Keratinocyte (primary cell): ENCODE data around the gene UNC13A. TPM values are rescaled to one million over a fixed set of nuclear protein-coding genes. Genes with fewer than 3 reads are reported as not detected.

ENCODE experiments used
- DNase-seq: peaks from one replicate; pipeline ENCODE4 v3.0.0-alpha.2; 2011; ENCODE audit warnings: low read depth, missing footprints, low spot score
- FAIRE-seq: peaks from 2 replicates; lab custom pipeline; 2011; peaks lifted over from hg19 to GRCh38; lab: Jason Lieb, UNC
- H2AFZ ChIP-seq: 2 replicates; pipeline ENCODE4 v1.6.0; 2012; ENCODE audit warnings: low read length, control low read depth, inconsistent platforms; ENCODE audit not compliant: control insufficient read depth
- H3K27ac ChIP-seq: 2 replicates; pipeline ENCODE4 v1.5.1; 2011; ENCODE audit warnings: low read length; ENCODE audit not compliant: control insufficient read depth, insufficient read depth
- H3K27me3 ChIP-seq: 3 replicates; pipeline ENCODE4 v1.6.0; 2011; ENCODE audit warnings: low read length; ENCODE audit not compliant: control insufficient read depth, insufficient read depth; ENCODE audit errors: extremely low read depth
- H3K36me3 ChIP-seq, 2 experiments: 2 replicates in 1 of 2; 3 replicates in 1 of 2; pipeline ENCODE4 v1.5.1; 2011; ENCODE audit warnings: low read length in 2 of 2, mild to moderate bottlenecking in 1 of 2; ENCODE audit not compliant: control insufficient read depth in 2 of 2, insufficient read depth in 2 of 2; ENCODE audit errors: extremely low read depth in 1 of 2
- H3K4me1 ChIP-seq: 3 replicates; pipeline ENCODE4 v1.5.1; 2011; ENCODE audit warnings: low read length; ENCODE audit not compliant: control insufficient read depth, insufficient read depth; ENCODE audit errors: extremely low read depth
- H3K4me2 ChIP-seq: 3 replicates; pipeline ENCODE4 v1.6.0; 2011; ENCODE audit warnings: low read depth, low read length; ENCODE audit not compliant: control insufficient read depth, insufficient read depth; ENCODE audit errors: extremely low read depth
- H3K4me3 ChIP-seq, 3 experiments: fragments of 200-600 bp in 1 of 3; sonication (generic) in 1 of 3; 2 replicates in 2 of 3; 3 replicates in 1 of 3; pipeline ENCODE4 v1.5.1; 2011 to 2016; ENCODE audit warnings: low read length in 3 of 3, mild to moderate bottlenecking in 3 of 3, control low read depth in 2 of 3, inconsistent platforms in 1 of 3, low read depth in 1 of 3, mixed read lengths in 1 of 3, mixed run types in 1 of 3, moderate library complexity in 1 of 3; ENCODE audit not compliant: control insufficient read depth in 2 of 3, insufficient read depth in 2 of 3; ENCODE audit errors: extremely low read depth in 1 of 3
- H3K79me2 ChIP-seq: 2 replicates; pipeline ENCODE4 v1.6.0; 2012; ENCODE audit warnings: low read length; ENCODE audit not compliant: control insufficient read depth, insufficient read depth
- H3K9ac ChIP-seq: 3 replicates; pipeline ENCODE4 v1.6.0; 2011; ENCODE audit warnings: low read length; ENCODE audit not compliant: control insufficient read depth, insufficient read depth; ENCODE audit errors: extremely low read depth
- H3K9me1 ChIP-seq: 3 replicates; pipeline ENCODE4 v1.6.0; 2011; ENCODE audit warnings: low read length; ENCODE audit not compliant: control insufficient read depth, insufficient read depth; ENCODE audit errors: extremely low read depth
- H3K9me3 ChIP-seq: 2 replicates; pipeline ENCODE4 v1.5.1; 2012; ENCODE audit warnings: low read depth, low read length; ENCODE audit not compliant: control insufficient read depth
- H4K20me1 ChIP-seq: 3 replicates; pipeline ENCODE4 v1.6.0; 2011; ENCODE audit warnings: low read length; ENCODE audit not compliant: control insufficient read depth, insufficient read depth; ENCODE audit errors: extremely low read depth
- EZH2 ChIP-seq: IDR thresholded peaks from one replicate; pipeline ENCODE4 v1.6.1; 2012; ENCODE audit warnings: inconsistent platforms, mild to moderate bottlenecking, low read length, moderate library complexity
- dilution Hi-C: fragments of 300-500 bp; cut with MboI; formaldehyde crosslinking; loops from one replicate; pipeline ENCODE4 v1.7.0; 2020; ENCODE audit warnings: low sequenced_read_pairs; ENCODE audit not compliant: extremely low pct_ligation_motif_present
- polyA plus RNA-seq, 5 experiments: library from polyadenylated mRNA; depleted of rRNA in 3 of 5; stranded (reverse) in 3 of 5; stranded (forward) in 1 of 5; unstranded in 1 of 5; fragments of >200 nt; gene quantifications; 1 replicate in 1 of 5; 2 replicates in 3 of 5; 3 replicates in 1 of 5; pipeline versions ENCODE4 v1.2.1 to v1.2.3, GENCODE V29; 2011 to 2012; ENCODE audit warnings: missing spikeins in 2 of 5, low read depth in 1 of 5, low replicate concordance in 1 of 5
- TF ChIP-seq, protein P1 (sequence below), 3 experiments: IDR thresholded peaks in 1 of 3; conservative IDR thresholded peaks in 1 of 3; optimal IDR thresholded peaks in 1 of 3; 2 replicates in 2 of 3; 3 replicates in 1 of 3; pipeline versions ENCODE3 to v1.5.1; 2011; ENCODE audit warnings: low read length in 3 of 3, mild to moderate bottlenecking in 3 of 3, moderate library complexity in 2 of 3, control low read depth in 1 of 3, inconsistent platforms in 1 of 3; ENCODE audit not compliant: insufficient read depth in 2 of 3; ENCODE audit errors: extremely low read depth in 1 of 3

The UNC13A gene
- polyA plus RNA-seq, 1 donor (not counting 4 experiments of a cell fraction or from before 2014, with no cell fraction given), result under 0.01 TPM

- no peak for DNase-seq
- Histone ChIP-seq H3K9ac (no peak overlapping the region), H3K27me3 (no peaks in the 10 kb centered on the region), H3K9me3 (no peaks in the 10 kb centered on the region), H3K9me1 (no peaks in the 10 kb centered on the region), H3K27ac (no peak overlapping the region), H3K4me1 (peaks cover 14% of the 10 kb centered on the region), H3K79me2 (no peaks in the 10 kb centered on the region), H2AFZ (no peak overlapping the region), H4K20me1 (peaks cover 2% of the 10 kb centered on the region), H3K36me3 (peaks cover 29% of the 10 kb centered on the region in 2 experiments), H3K4me2 (peak overlapping the region; percentile 65), H3K4me3 (peak overlapping the region in 1 of 3 experiments; percentile 23)
- dilution Hi-C loops, result no loop called here
- TF ChIP-seq, protein P1, sequence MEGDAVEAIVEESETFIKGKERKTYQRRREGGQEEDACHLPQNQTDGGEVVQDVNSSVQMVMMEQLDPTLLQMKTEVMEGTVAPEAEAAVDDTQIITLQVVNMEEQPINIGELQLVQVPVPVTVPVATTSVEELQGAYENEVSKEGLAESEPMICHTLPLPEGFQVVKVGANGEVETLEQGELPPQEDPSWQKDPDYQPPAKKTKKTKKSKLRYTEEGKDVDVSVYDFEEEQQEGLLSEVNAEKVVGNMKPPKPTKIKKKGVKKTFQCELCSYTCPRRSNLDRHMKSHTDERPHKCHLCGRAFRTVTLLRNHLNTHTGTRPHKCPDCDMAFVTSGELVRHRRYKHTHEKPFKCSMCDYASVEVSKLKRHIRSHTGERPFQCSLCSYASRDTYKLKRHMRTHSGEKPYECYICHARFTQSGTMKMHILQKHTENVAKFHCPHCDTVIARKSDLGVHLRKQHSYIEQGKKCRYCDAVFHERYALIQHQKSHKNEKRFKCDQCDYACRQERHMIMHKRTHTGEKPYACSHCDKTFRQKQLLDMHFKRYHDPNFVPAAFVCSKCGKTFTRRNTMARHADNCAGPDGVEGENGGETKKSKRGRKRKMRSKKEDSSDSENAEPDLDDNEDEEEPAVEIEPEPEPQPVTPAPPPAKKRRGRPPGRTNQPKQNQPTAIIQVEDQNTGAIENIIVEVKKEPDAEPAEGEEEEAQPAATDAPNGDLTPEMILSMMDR (optimal IDR thresholded peaks at IDR 0.05 in 1 of 3, IDR thresholded peaks at IDR 0.05 in 1 of 3, conservative IDR thresholded peaks at IDR 0.05 in 1 of 3; ENCODE audit: extremely low read depth in 1 of 3, insufficient read depth in 2 of 3, low read length in 3 of 3), result peak in 2 of 3 experiments; percentile 13 to 24
- TF ChIP-seq EZH2, result no peak
- peak; percentile 29 for FAIRE-seq
Observed at GRCh38 chr19:17580470-17581144, 107.5 kb downstream of the UNC13A start.

DNA sequence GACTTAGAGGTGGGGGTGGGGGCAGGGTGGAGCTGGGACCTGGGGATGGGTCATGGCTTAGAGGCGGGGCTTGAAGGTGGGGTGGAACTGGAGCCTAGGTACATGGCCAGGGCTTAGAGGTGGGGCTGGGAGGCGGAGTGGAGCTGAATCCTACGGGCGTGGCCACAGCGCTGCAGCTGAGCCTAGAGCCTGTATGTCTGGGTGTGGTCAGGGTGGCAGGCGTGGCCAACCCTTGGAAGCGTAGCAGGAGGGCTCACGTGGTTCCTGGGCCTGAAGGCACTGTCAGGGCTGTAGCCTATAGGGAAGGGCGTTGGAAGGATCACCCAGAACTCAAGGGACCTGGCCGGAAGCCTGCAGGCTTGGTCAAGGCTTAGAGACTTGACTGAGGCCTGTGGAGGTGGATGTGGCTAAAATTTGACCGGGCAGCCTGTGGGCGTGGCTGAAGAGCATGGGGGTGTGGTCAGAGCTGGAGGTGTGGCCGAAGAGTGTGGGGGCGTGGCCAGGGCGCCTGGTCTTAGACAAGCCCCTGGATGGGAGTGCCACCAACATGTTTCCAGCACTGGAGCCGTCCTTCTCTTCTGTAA, 108.4 kb downstream of the UNC13A start:
- H3K9me1 ChIP-seq, result no peaks in the 10 kb centered on the region
- no peak overlapping the region for H3K4me3 ChIP-seq
- H3K36me3 ChIP-seq, result peaks cover 29 to 32% of the 10 kb centered on the region in 2 experiments
- peaks cover 14% of the 10 kb centered on the region for H3K4me1 ChIP-seq
- DNase-seq (peak; percentile 66), FAIRE-seq (peak; percentile 82)
- H3K9me3 ChIP-seq, result no peaks in the 10 kb centered on the region
- H3K79me2 ChIP-seq, result no peaks in the 10 kb centered on the region
- peak overlapping the region; percentile 61 for H2AFZ ChIP-seq
- H3K27ac ChIP-seq, result peak overlapping the region; percentile 55
- no peaks in the 10 kb centered on the region for H3K27me3 ChIP-seq
- H4K20me1 ChIP-seq, result peaks cover 2% of the 10 kb centered on the region
- no peak overlapping the region for H3K9ac ChIP-seq
- dilution Hi-C loops, result no loop called here
- no peak for TF ChIP-seq EZH2
- TF ChIP-seq, protein P1 (optimal IDR thresholded peaks at IDR 0.05 in 1 of 3, IDR thresholded peaks at IDR 0.05 in 1 of 3, conservative IDR thresholded peaks at IDR 0.05 in 1 of 3; ENCODE audit: extremely low read depth in 1 of 3, insufficient read depth in 2 of 3, low read length in 3 of 3), result no peak
- peak overlapping the region; percentile 65 for H3K4me2 ChIP-seq
